K562 (cell line): ENCODE data around the gene AGPAT1. TPM values are rescaled to one million over a fixed set of nuclear protein-coding genes. Genes with fewer than 3 reads are reported as not detected.

Source experiments
- BRD4 ChIP-seq: fragments of 200-600 bp; sonication (generic); IDR thresholded peaks from 2 replicates; pipeline ENCODE4 v1.6.1; 2017; ENCODE audit warnings: inconsistent platforms
- CBX3 ChIP-seq, 2 experiments: IDR thresholded peaks; 1 replicate in 1 of 2; 2 replicates in 1 of 2; pipeline ENCODE4 v1.6.1; 2012; ENCODE audit warnings: inconsistent platforms in 2 of 2, low read length in 2 of 2, borderline replicate concordance in 1 of 2, control low read depth in 1 of 2
- EP300 ChIP-seq: IDR thresholded peaks from 2 replicates; pipeline ENCODE4 v1.6.1; 2012; ENCODE audit warnings: low read length, improper control_type of control experiment
- GATA2 ChIP-seq: sonication (generic); formaldehyde crosslinking; IDR thresholded peaks from 2 replicates; pipeline ENCODE4 v1.4.0; 2020; ENCODE audit warnings: mild to moderate bottlenecking, missing genetic modification reagents
- HEY1 ChIP-seq: fragments of 250-450 bp; sonication (Bioruptor Pico); IDR thresholded peaks from 2 replicates; pipeline ENCODE4 v1.5.0; 2020; ENCODE audit warnings: mild to moderate bottlenecking, moderate library complexity, borderline replicate concordance
- HOXB6 ChIP-seq: fragments of 250-450 bp; sonication (Bioruptor Pico); IDR thresholded peaks from 2 replicates; pipeline ENCODE4 v1.5.1; 2022; ENCODE audit warnings: mild to moderate bottlenecking, borderline replicate concordance
- MCM3 ChIP-seq: fragments of 450-650 bp; IDR thresholded peaks from 2 replicates; pipeline ENCODE4 v1.6.1; 2016
- NFIX ChIP-seq: fragments of 250-450 bp; sonication (Bioruptor Pico); IDR thresholded peaks from 2 replicates; pipeline ENCODE4 v1.4.0; 2020; ENCODE audit warnings: low read depth, mild to moderate bottlenecking, moderate library complexity
- PRMT5 ChIP-seq: sonication (generic); formaldehyde crosslinking; IDR thresholded peaks from 2 replicates; pipeline ENCODE4 v1.5.0; 2020; ENCODE audit warnings: missing genetic modification reagents
- SMAD4 ChIP-seq: fragments of 250-450 bp; sonication (Bioruptor Pico); conservative IDR thresholded peaks from 2 replicates; pipeline ENCODE4 v1.8.0; 2021; ENCODE audit warnings: inconsistent platforms, mild to moderate bottlenecking, moderate library complexity
- SMARCB1 ChIP-seq: IDR thresholded peaks from 2 replicates; pipeline ENCODE4 v1.6.1; 2011; ENCODE audit warnings: improper control_type of control experiment, low read depth; ENCODE audit not compliant: insufficient read length
- STAT5B ChIP-seq: fragments of 250-450 bp; sonication (Bioruptor Pico); IDR thresholded peaks from 2 replicates; pipeline ENCODE4 v1.8.0; 2021; ENCODE audit warnings: mild to moderate bottlenecking, inconsistent platforms
- YBX1 ChIP-seq: fragments of 450-650 bp; IDR thresholded peaks from 2 replicates; pipeline ENCODE4 v1.7.1; 2016; ENCODE audit warnings: mild to moderate bottlenecking
- ZNF121 ChIP-seq: sonication (generic); formaldehyde crosslinking; conservative IDR thresholded peaks from 2 replicates; pipeline ENCODE4 v1.8.0; 2022; ENCODE audit warnings: missing genetic modification reagents
- ZNF175 ChIP-seq: fragments of 200-800 bp; sonication (Bioruptor generic); IDR thresholded peaks from 2 replicates; pipeline ENCODE4 v1.6.1; 2016; ENCODE audit warnings: low read depth, mild to moderate bottlenecking, missing genetic modification characterization, missing compliant biosample characterization
- ZNF184 ChIP-seq: sonication (generic); formaldehyde crosslinking; IDR thresholded peaks from 2 replicates; pipeline ENCODE4 v1.5.0; 2020; ENCODE audit warnings: missing genetic modification reagents
- ZNF282 ChIP-seq: sonication (generic); formaldehyde crosslinking; IDR thresholded peaks from 2 replicates; pipeline ENCODE4 v1.8.1; 2023; ENCODE audit warnings: missing genetic modification reagents
- ZNF431 ChIP-seq: sonication (generic); formaldehyde crosslinking; IDR thresholded peaks from 2 replicates; pipeline ENCODE4 v1.8.0; 2022; ENCODE audit warnings: mild to moderate bottlenecking, missing genetic modification reagents
- polyA plus RNA-seq, 8 experiments: library from polyadenylated mRNA; depleted of rRNA in 4 of 8; stranded (reverse) in 5 of 8; unstranded in 3 of 8; fragments of >200 nt; fragmentation: Nextera tagmentation in 2 of 8; fragmentation: Illumina TruSeq in 1 of 8; extraction: Ambion mirVana in 2 of 8; extraction: Trizol in 1 of 8; gene quantifications; 2 replicates each; pipeline versions ENCODE4 v1.2.1 to v1.2.3, GENCODE V29; 2011 to 2014; ENCODE audit warnings: inconsistent platforms in 1 of 8, missing spikeins in 1 of 8
- total RNA-seq, 7 experiments: library from RNA; depleted of rRNA in 6 of 7; stranded (reverse); fragments of >200 nt in 6 of 7; fragmentation: Illumina TruSeq in 2 of 7; extraction: Trizol in 2 of 7; gene quantifications; 2 replicates each; pipeline versions ENCODE4 v1.2.1 to v1.2.3, GENCODE V29; 2011 to 2021; ENCODE audit warnings: low replicate concordance in 1 of 7
- TF ChIP-seq, protein P1 (sequence below): fragments of 450-650 bp; IDR thresholded peaks from 2 replicates; pipeline ENCODE4 v1.6.1; 2017; ENCODE audit warnings: antibody characterized with exemption, mild to moderate bottlenecking
- TF ChIP-seq, protein P2 (sequence below): fragments of 450-650 bp; IDR thresholded peaks from 2 replicates; pipeline ENCODE4 v1.6.1; 2016
- TF ChIP-seq, protein P3 (sequence below): IDR thresholded peaks from 2 replicates; pipeline ENCODE4 v1.6.1; 2016; ENCODE audit warnings: missing genetic modification characterization, missing compliant biosample characterization
- TF ChIP-seq, protein P4 (sequence below): fragments of 250-450 bp; sonication (Bioruptor Pico); IDR thresholded peaks from 2 replicates; pipeline ENCODE4 v1.4.0; 2020; ENCODE audit warnings: mild to moderate bottlenecking, moderate library complexity

Gene AGPAT1
- total and polyA plus RNA-seq, 9 of the 15 experiments (the other 6 are each of a cell fraction or from before 2014, with no cell fraction given) = 37.9 to 176 (median 69.4) TPM

DNA sequence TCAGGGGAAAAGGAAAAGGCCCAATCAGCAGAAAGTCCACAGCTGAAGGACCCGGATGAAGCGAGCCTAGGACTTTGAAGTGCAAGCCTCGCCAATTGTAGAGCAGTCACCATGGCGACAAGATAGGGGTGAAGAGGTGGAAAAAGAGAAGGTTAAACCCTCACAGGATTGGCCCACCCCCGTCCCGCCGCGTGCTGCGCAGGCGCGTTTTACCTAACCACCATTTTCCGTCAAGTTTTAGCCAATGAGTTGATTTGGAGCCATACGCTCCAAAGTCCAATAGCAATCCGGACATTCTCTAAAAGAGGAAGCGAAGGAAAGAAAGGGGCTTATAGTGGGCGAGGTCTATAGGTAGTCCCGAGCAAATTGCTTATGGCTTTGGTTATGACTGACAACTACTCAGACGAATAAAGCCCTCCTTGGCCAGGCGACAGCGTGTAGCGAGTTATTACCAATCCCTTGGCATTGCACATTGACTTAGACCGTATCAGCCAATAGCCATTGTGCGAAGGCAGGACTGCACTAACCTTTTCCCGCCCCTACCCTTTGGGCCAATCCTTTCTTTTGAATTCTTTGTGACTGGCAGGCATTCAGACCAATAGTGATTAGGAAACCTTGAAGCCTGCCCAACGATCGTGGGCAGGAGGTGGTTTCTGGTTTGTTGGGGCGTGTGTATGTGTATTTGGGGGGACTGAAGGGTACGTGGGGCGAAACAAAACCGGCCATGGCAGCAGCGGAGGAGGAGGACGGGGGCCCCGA, 2.1 kb upstream of the AGPAT1 start, which contains the start of gene RNF5 (continued):
- TF ChIP-seq, protein P1, sequence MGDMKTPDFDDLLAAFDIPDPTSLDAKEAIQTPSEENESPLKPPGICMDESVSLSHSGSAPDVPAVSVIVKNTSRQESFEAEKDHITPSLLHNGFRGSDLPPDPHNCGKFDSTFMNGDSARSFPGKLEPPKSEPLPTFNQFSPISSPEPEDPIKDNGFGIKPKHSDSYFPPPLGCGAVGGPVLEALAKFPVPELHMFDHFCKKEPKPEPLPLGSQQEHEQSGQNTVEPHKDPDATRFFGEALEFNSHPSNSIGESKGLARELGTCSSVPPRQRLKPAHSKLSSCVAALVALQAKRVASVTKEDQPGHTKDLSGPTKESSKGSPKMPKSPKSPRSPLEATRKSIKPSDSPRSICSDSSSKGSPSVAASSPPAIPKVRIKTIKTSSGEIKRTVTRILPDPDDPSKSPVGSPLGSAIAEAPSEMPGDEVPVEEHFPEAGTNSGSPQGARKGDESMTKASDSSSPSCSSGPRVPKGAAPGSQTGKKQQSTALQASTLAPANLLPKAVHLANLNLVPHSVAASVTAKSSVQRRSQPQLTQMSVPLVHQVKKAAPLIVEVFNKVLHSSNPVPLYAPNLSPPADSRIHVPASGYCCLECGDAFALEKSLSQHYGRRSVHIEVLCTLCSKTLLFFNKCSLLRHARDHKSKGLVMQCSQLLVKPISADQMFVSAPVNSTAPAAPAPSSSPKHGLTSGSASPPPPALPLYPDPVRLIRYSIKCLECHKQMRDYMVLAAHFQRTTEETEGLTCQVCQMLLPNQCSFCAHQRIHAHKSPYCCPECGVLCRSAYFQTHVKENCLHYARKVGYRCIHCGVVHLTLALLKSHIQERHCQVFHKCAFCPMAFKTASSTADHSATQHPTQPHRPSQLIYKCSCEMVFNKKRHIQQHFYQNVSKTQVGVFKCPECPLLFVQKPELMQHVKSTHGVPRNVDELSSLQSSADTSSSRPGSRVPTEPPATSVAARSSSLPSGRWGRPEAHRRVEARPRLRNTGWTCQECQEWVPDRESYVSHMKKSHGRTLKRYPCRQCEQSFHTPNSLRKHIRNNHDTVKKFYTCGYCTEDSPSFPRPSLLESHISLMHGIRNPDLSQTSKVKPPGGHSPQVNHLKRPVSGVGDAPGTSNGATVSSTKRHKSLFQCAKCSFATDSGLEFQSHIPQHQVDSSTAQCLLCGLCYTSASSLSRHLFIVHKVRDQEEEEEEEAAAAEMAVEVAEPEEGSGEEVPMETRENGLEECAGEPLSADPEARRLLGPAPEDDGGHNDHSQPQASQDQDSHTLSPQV = no peak
- no peak for TF ChIP-seq ZNF175 (CRISPR knock-in tag)
- TF ChIP-seq, protein P2, sequence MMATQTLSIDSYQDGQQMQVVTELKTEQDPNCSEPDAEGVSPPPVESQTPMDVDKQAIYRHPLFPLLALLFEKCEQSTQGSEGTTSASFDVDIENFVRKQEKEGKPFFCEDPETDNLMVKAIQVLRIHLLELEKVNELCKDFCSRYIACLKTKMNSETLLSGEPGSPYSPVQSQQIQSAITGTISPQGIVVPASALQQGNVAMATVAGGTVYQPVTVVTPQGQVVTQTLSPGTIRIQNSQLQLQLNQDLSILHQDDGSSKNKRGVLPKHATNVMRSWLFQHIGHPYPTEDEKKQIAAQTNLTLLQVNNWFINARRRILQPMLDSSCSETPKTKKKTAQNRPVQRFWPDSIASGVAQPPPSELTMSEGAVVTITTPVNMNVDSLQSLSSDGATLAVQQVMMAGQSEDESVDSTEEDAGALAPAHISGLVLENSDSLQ = peak; percentile 100
- TF ChIP-seq GATA2 (CRISPR knock-in tag) = no peak
- TF ChIP-seq EP300 = no peak; the same call in 1 of the 2 replicates
- TF ChIP-seq YBX1 = no peak
- no peak; the same call in 1 of the 2 replicates for TF ChIP-seq ZNF431
- TF ChIP-seq BRD4 = no peak
- no peak for TF ChIP-seq HEY1 (CRISPR knock-in tag)
- TF ChIP-seq, protein P3, sequence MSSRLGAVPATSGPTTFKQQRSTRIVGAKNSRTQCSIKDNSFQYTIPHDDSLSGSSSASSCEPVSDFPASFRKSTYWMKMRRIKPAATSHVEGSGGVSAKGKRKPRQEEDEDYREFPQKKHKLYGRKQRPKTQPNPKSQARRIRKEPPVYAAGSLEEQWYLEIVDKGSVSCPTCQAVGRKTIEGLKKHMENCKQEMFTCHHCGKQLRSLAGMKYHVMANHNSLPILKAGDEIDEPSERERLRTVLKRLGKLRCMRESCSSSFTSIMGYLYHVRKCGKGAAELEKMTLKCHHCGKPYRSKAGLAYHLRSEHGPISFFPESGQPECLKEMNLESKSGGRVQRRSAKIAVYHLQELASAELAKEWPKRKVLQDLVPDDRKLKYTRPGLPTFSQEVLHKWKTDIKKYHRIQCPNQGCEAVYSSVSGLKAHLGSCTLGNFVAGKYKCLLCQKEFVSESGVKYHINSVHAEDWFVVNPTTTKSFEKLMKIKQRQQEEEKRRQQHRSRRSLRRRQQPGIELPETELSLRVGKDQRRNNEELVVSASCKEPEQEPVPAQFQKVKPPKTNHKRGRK = no peak
- TF ChIP-seq NFIX (CRISPR knock-in tag) = no peak
- no peak for TF ChIP-seq ZNF282 (CRISPR knock-in tag)
- TF ChIP-seq, protein P4, sequence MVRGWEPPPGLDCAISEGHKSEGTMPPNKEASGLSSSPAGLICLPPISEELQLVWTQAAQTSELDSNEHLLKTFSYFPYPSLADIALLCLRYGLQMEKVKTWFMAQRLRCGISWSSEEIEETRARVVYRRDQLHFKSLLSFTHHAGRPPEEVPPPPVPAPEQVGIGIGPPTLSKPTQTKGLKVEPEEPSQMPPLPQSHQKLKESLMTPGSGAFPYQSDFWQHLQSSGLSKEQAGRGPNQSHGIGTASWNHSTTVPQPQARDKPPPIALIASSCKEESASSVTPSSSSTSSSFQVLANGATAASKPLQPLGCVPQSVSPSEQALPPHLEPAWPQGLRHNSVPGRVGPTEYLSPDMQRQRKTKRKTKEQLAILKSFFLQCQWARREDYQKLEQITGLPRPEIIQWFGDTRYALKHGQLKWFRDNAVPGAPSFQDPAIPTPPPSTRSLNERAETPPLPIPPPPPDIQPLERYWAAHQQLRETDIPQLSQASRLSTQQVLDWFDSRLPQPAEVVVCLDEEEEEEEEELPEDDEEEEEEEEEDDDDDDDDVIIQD (CRISPR knock-in tag) = no peak
- no peak for TF ChIP-seq MCM3
- TF ChIP-seq ZNF184 (CRISPR knock-in tag) = no peak
- TF ChIP-seq CBX3 (IDR thresholded peaks at IDR 0.05; ENCODE audit: borderline replicate concordance in 1 of 2, low read length in 2 of 2) = peak in 1 of 2 experiments; percentile 38; a peak in 1 of 3 replicates
- TF ChIP-seq SMARCB1 = no peak
- TF ChIP-seq SMAD4 (CRISPR knock-in tag) = no peak
- no peak for TF ChIP-seq PRMT5 (CRISPR knock-in tag)
- no peak for TF ChIP-seq STAT5B
- TF ChIP-seq ZNF121 (CRISPR knock-in tag) = no peak
- TF ChIP-seq HOXB6 (CRISPR knock-in tag) = no peak
